OCI-LY7 (cell line): ENCODE data around the gene TWF1.

ENCODE experiments used
- CTCF ChIP-seq: fragments of 200-600 bp; sonication (generic); conservative IDR thresholded peaks from 2 replicates; pipeline ENCODE4 v1.5.1; 2014; ENCODE audit warnings: mild to moderate bottlenecking, antibody characterized with exemption, low read length, moderate library complexity, mixed read lengths
- EZH2phosphoT487 ChIP-seq: fragments of 200-600 bp; sonication (generic); IDR thresholded peaks from 2 replicates; pipeline ENCODE4 v1.6.1; 2018; ENCODE audit warnings: low read depth, borderline replicate concordance, mild to moderate bottlenecking, mixed run types, antibody characterized with exemption, low read length, moderate library complexity, mixed read lengths

GRCh38 chr12:43812926-43813325 is 6.8 kb upstream of the TWF1 start:
- TF ChIP-seq CTCF: no peak
- no peak for TF ChIP-seq EZH2phosphoT487
